Measurements from ENCODE around the gene SCN2B. TPM values are rescaled to one million over a fixed set of nuclear protein-coding genes. Genes with fewer than 3 reads are reported as not detected.

The SCN2B gene
- total and polyA plus RNA-seq, 3 donors from 2014 or later = 0.24 to 0.70 (median 0.43) TPM

DNA sequence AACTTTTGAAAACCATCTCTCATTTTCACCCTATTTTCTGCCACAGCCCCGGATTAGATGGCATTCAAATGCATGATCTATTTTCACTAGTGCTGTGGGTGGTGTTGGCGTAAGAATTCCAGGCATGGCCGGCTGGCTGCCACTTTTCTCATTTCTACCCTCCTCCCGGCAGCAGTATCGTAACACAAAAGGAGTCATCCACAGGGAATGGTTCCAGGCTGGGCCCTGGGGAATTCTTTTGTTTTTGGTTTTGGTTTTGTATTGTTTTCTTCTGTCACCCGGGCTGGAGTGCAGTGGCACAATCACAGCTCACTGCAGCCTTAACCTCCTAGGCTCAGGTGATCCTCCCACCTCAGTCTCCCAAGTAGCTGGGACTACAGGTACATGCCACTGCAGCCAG is 34.6 kb upstream of the SCN2B start:
- Histone ChIP-seq H3K9me3 (no peaks in the 10 kb centered on the region), H3K27ac (no peak overlapping the region), H3K27me3 (no peaks in the 10 kb centered on the region), H3K4me3 (no peak overlapping the region), H3K36me3 (ENCODE audit: low read depth, missing control alignments) (no peaks in the 10 kb centered on the region), H3K4me1 (no peaks in the 10 kb centered on the region)
- DNase-seq = no peak
- TF ChIP-seq, protein P1, sequence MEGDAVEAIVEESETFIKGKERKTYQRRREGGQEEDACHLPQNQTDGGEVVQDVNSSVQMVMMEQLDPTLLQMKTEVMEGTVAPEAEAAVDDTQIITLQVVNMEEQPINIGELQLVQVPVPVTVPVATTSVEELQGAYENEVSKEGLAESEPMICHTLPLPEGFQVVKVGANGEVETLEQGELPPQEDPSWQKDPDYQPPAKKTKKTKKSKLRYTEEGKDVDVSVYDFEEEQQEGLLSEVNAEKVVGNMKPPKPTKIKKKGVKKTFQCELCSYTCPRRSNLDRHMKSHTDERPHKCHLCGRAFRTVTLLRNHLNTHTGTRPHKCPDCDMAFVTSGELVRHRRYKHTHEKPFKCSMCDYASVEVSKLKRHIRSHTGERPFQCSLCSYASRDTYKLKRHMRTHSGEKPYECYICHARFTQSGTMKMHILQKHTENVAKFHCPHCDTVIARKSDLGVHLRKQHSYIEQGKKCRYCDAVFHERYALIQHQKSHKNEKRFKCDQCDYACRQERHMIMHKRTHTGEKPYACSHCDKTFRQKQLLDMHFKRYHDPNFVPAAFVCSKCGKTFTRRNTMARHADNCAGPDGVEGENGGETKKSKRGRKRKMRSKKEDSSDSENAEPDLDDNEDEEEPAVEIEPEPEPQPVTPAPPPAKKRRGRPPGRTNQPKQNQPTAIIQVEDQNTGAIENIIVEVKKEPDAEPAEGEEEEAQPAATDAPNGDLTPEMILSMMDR (IDR thresholded peaks at IDR 0.05) = no peak
- TF ChIP-seq POLR2A (IDR thresholded peaks at IDR 0.05) = no peak
- intact Hi-C loops (cut with DNase I; ENCODE audit: low total_unique reads) = no loop called here
- 46 to 57% methylated on average over 6 of the region's 6 CpGs for WGBS, 2 donors

DNA sequence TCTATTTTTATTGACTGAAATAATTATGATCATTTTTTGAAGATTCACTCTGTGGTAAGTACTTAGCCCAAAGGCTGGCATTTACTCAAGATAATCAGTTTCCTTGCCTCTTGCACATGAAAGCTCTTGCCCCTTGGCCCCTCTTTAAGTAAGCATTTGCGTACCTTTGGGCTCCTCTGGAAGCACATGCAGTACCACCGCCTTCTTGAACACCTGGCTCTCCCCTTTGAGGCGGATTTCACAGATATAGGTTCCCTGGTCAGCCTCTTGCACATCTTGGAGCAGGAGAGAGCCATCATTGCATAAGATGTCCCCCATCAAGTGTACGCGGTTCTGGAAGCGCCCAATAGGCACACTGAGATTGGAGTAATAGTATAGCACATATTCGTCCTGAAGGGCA is 33.9 kb upstream of the SCN2B start:
- no peak for DNase-seq
- H3K9me3 ChIP-seq = no peaks in the 10 kb centered on the region
- H3K27me3 ChIP-seq = no peaks in the 10 kb centered on the region
- H3K4me1 ChIP-seq = no peaks in the 10 kb centered on the region
- no peak overlapping the region for H3K27ac ChIP-seq
- no peak overlapping the region for H3K4me3 ChIP-seq
- intact Hi-C loops (cut with DNase I; ENCODE audit: low total_unique reads) = no loop called here
- TF ChIP-seq, protein P1 (IDR thresholded peaks at IDR 0.05) = no peak
- no peaks in the 10 kb centered on the region for H3K36me3 ChIP-seq (ENCODE audit: low read depth, missing control alignments)
- 90 to 92% methylated on average over 7 of the region's 7 CpGs for WGBS, 2 donors

DNA sequence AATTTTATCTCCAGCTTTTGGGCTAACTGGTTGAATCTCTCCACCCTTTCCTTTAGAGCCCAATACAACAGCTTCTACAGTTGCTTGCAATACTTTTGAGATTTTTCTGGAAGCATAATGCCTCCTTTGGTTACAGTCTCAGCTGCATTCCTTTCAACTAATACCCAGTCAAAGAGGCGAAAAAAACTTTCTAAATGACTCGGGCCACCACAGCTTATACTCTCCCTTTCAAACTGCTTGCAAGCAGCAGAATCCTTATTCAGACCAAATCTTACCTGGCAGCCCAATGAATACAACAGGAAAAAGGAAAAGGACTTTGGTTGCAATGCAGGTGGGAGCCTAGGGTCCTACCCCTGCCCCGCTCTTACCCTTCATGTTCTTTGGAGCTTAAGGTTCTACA is 32.6 kb upstream of the SCN2B start:
- intact Hi-C loops (cut with DNase I; ENCODE audit: low total_unique reads) = loop anchor here (10.0 kb wide), 1 partner anchor 136 kb away; the partner anchor contains the start of genes CD3D and CD3G
- WGBS, 2 donors = 83 to 85% methylated on average over 3 of the region's 3 CpGs
- Histone ChIP-seq H3K27ac (no peak overlapping the region), H3K36me3 (ENCODE audit: low read depth, missing control alignments) (no peaks in the 10 kb centered on the region), H3K4me3 (no peak overlapping the region), H3K4me1 (no peaks in the 10 kb centered on the region), H3K9me3 (no peaks in the 10 kb centered on the region), H3K27me3 (no peaks in the 10 kb centered on the region)
- TF ChIP-seq, protein P1 (IDR thresholded peaks at IDR 0.05) = no peak
- TF ChIP-seq POLR2A (IDR thresholded peaks at IDR 0.05) = no peak
- DNase-seq = no peak

DNA sequence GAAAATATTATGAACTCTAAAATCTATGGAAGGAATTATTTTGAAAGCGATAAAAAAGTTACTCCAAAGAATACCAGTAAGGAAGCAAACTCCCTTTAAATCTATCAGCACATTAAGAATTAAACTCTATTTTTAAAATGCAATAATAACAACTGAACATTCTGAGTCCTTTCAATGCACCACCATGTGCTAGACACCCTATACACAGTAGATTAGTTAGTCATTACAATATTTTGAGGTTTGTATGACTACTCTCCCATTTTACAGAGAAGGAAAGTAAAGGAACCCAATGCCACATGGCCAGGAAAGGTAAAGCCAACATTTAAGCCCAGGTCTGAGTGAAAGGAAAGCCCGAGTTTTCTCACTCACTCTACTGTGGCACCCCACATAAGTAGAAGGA is 30.6 kb upstream of the SCN2B start:
- Histone ChIP-seq H3K27me3 (no peaks in the 10 kb centered on the region), H3K36me3 (ENCODE audit: low read depth, missing control alignments) (no peaks in the 10 kb centered on the region), H3K27ac (no peak overlapping the region)

More for the DNA sequence above, 30.6 kb upstream of the SCN2B start:
- H3K9me3 ChIP-seq = no peaks in the 10 kb centered on the region
- intact Hi-C loops (cut with DNase I; ENCODE audit: low total_unique reads) = loop anchor here (10.0 kb wide), 1 partner anchor 138 kb away; the partner anchor contains the start of genes CD3D and CD3G
- WGBS, 2 donors = 88 to 94% methylated on average over 2 of the region's 2 CpGs
- no peaks in the 10 kb centered on the region for H3K4me1 ChIP-seq
- TF ChIP-seq, protein P1 (IDR thresholded peaks at IDR 0.05) = no peak
- TF ChIP-seq POLR2A (IDR thresholded peaks at IDR 0.05) = no peak
- no peak for DNase-seq
- no peak overlapping the region for H3K4me3 ChIP-seq

Data from testis (tissue), 3 donors.